HL-60 (cell line): ENCODE data around the gene NBAS.
"Not testable (repeated sequence)": the region's sequence is repeated elsewhere in the genome, so short reads cannot be mapped to it uniquely, and the experiment has no call there.

ENCODE experiments used
- DNase-seq, 2 experiments: peaks; one replicate each; pipeline ENCODE4 v3.0.0-alpha.2; 2010 to 2020; ENCODE audit warnings: low read depth in 1 of 2, low spot score in 1 of 2
- H3K27ac ChIP-seq: fragments of 250-450 bp; sonication (Bioruptor Pico); replicated peaks from 2 replicates; pipeline ENCODE4 v1.5.1; 2020; ENCODE audit warnings: mild to moderate bottlenecking, moderate library complexity
- H3K27me3 ChIP-seq: fragments of 250-450 bp; sonication (Bioruptor Pico); 2 replicates; pipeline ENCODE4 v1.5.1; 2021; ENCODE audit warnings: mild to moderate bottlenecking, moderate library complexity; ENCODE audit not compliant: insufficient read depth, poor library complexity, severe bottlenecking
- H3K4me3 ChIP-seq: replicated peaks from 2 replicates; pipeline ENCODE4 v1.5.1; 2011; ENCODE audit warnings: mild to moderate bottlenecking, control low read depth, low read length; ENCODE audit not compliant: insufficient read depth
- CTCF ChIP-seq: IDR thresholded peaks from one replicate; pipeline ENCODE4 v1.5.1; 2011; ENCODE audit warnings: low read length, control low read depth, inconsistent platforms; ENCODE audit not compliant: insufficient read depth
- GABPA ChIP-seq: IDR thresholded peaks from 2 replicates; pipeline ENCODE4 v1.6.1; 2012; ENCODE audit warnings: low read depth
- POLR2AphosphoS5 ChIP-seq: IDR thresholded peaks from 2 replicates; pipeline ENCODE4 v1.6.1; 2012; ENCODE audit warnings: low read depth
- REST ChIP-seq: IDR thresholded peaks from 2 replicates; pipeline ENCODE4 v1.6.1; 2012; ENCODE audit warnings: low read depth; ENCODE audit not compliant: insufficient replicate concordance
- SPI1 ChIP-seq: IDR thresholded peaks from 2 replicates; pipeline ENCODE4 v1.6.1; 2012; ENCODE audit warnings: low read depth, mild to moderate bottlenecking, borderline replicate concordance

NBAS gene

GRCh38 chr2:15412309-15412708 is 148.8 kb downstream of the NBAS start:
- H3K4me3 ChIP-seq: no peak overlapping the region
- no peak overlapping the region for H3K27ac ChIP-seq
- DNase-seq: no peak
- TF ChIP-seq SPI1: no peak
- TF ChIP-seq GABPA: no peak
- no peak for TF ChIP-seq POLR2AphosphoS5
- no peak for TF ChIP-seq REST
- TF ChIP-seq CTCF: no peak
- H3K27me3 ChIP-seq: no peaks in the 10 kb centered on the region

GRCh38 chr2:15410884-15411283 is 150.2 kb downstream of the NBAS start:
- DNase-seq: no peak
- Histone ChIP-seq H3K27ac (no peak overlapping the region), H3K27me3 (no peaks in the 10 kb centered on the region), H3K4me3 (no peak overlapping the region)
- TF ChIP-seq GABPA: no peak

- H3K27me3 ChIP-seq: no peaks in the 10 kb centered on the region
- no peak for DNase-seq
- H3K27ac ChIP-seq: no peak overlapping the region
- TF ChIP-seq GABPA (no peak), CTCF (no peak), REST (no peak), SPI1 (no peak), POLR2AphosphoS5 (no peak)
- H3K4me3 ChIP-seq: no peak overlapping the region
Measured at GRCh38 chr2:15408759-15409158, 152.4 kb downstream of the NBAS start.

GRCh38 chr2:15407666-15408065 is 153.5 kb downstream of the NBAS start:
- no peaks in the 10 kb centered on the region for H3K27me3 ChIP-seq
- no peak for DNase-seq
- no peak for TF ChIP-seq CTCF
- no peak for TF ChIP-seq REST
- TF ChIP-seq GABPA: no peak
- TF ChIP-seq SPI1: no peak
- TF ChIP-seq POLR2AphosphoS5: no peak

GRCh38 chr2:15404511-15404910 is 156.6 kb downstream of the NBAS start:
- not testable (repeated sequence) for DNase-seq, H3K4me3 ChIP-seq, H3K27ac ChIP-seq, H3K27me3 ChIP-seq

More at GRCh38 chr2:15407666-15408065, 153.5 kb downstream of the NBAS start:
- Histone ChIP-seq H3K4me3 (no peak overlapping the region), H3K27ac (no peak overlapping the region)
